SH-SY5Y (cell line): ENCODE data around the gene INPP1.

Experiments used
- GATA2 ChIP-seq: IDR thresholded peaks from 2 replicates; pipeline ENCODE4 v1.6.1; 2011; ENCODE audit warnings: mild to moderate bottlenecking, low read depth, low read length
- GATA3 ChIP-seq: IDR thresholded peaks from 2 replicates; pipeline ENCODE4 v1.6.1; 2011; ENCODE audit warnings: low read depth, mild to moderate bottlenecking, low read length, moderate library complexity

- no peak for TF ChIP-seq GATA2
- no peak for TF ChIP-seq GATA3
Observed at GRCh38 chr2:190327867-190328572, 15.4 kb upstream of the INPP1 start.
